GM21447 (cell line): ENCODE measurements around the gene LYPLAL1.
"Not testable (repeated sequence)": the region's sequence is repeated elsewhere in the genome, so short reads cannot be mapped to it uniquely, and the experiment has no call there.

Experiments used
- ATAC-seq: cut with Tn5 transposase; IDR thresholded peaks from one replicate; pipeline ENCODE4 v1.9.1; 2021; ENCODE audit not compliant: unreplicated experiment

LYPLAL1 gene

GRCh38 chr1:219161371-219161770 is 12.3 kb upstream of the LYPLAL1 start:
- ATAC-seq: no peak

- ATAC-seq: no peak
Observed at GRCh38 chr1:219163401-219163954, 10.2 kb upstream of the LYPLAL1 start.

- ATAC-seq: no peak
Observed at GRCh38 chr1:219171192-219171935, 2.3 kb upstream of the LYPLAL1 start.

DNA sequence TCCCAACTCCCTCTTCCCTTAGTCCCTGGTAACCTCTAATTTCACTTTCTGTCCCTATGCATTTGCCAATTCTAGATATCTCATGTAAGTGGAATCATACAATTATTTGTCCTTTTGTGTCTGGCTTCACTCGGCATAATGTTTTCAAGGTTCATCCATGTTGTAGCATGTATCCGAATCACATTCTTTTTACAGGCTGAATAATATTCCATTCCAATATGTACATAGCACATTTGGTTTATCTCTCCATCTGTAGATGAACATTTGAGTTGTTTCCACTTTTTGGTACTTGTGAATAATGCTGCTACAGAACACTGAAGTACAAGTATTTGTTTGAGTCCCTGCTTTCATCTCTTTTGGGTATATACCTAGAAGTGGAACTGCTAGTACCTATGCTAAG is 857 bp upstream of the LYPLAL1 start:
- ATAC-seq: no peak

DNA sequence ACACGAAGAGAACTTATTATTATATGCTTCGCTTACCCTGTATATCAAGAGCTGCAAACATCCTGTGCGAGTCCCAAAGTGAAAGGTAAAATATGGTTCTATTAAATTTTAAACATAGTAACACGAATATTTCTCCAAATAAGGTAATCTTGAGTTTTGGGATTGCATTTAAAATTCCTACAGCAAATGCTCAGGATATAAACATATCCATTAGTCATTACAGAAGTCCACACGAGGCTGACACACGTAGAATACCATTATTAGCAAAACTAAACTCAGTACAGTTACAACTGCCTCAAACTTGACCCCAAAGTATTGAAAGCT is 282 bp upstream of the LYPLAL1 start:
- ATAC-seq: no peak

DNA sequence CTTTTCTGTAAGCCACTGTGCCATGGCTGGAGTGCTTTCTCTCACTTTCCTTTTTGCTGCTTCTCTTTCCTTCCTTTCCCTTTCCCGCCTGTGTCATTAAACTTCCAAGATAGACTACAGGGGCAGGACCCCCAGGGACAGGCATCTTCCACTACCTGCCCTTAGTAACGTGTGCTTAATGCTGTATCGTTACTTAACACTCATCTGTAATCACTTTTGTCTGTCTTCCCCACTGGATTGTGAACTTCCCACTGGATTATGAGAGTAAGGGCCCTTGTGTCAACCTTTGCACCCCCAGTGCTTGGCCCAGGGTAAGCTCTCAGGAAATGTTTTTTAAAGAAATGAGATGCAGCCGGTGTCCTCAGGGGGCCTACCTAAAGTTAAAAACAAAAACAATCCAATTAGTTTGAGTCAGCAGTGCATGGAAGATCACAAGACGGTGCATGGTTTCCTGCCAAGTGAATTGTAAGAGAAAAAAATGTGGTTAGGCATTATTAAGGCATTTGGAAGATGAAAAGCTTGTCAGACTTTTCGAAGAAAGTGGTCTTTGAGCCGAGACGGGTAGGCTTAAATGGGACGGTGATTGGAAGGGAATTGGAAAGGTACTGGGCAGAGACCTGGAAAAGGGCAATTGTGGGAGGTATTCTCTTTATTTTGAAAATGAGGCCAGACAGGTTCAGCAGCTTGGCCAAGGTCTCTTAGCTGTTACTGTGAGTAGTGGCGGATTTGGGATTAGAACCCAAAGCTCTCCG is 958 bp downstream of the LYPLAL1 start:
- ATAC-seq: peak; percentile 46

GRCh38 chr1:219175212-219175564 is 1.5 kb downstream of the LYPLAL1 start:
- peak; percentile 10 for ATAC-seq

GRCh38 chr1:219176168-219176567 is 2.5 kb downstream of the LYPLAL1 start:
- no peak for ATAC-seq

GRCh38 chr1:219177363-219177762 is 3.7 kb downstream of the LYPLAL1 start:
- ATAC-seq: peak; percentile 34

DNA sequence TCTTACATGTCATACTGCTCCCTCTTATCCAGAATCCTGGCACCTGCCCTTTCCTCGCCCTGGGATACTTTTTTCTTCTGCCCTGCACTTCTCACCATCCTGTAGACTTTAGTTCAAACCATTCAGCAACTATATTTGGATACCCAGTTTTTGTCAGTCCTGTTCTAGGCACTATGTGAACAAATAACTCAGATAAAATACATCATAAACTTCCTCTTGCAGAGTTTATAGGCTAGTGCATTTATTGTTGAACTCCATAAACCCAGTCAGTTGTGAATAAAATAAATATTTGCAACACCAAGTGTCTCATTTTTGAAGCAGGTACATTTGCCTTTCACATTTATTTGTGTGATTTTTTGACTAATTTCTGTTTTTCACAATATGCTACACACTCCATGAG is 4.3 kb downstream of the LYPLAL1 start:
- no peak for ATAC-seq

DNA sequence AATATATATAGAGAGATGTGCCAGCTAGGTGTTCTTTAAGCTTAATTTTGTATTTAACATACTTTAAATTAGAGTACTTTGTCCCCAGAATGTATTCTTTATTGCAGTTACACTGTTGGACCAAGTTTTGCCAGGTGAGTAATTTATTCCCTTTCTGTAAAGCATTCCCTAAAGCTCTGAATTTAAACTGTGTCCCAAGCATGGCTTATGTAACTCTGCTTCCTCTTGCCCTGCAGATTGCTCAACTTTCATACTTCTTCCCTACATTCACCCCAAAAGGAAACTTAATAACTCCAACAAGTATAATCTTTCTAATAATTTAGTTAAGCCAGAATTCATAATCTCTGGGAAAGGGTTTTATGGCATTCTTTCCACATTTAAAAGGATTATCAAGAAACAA is 5.6 kb downstream of the LYPLAL1 start:
- ATAC-seq: no peak

GRCh38 chr1:219184337-219184736 is 10.7 kb downstream of the LYPLAL1 start:
- ATAC-seq: no peak

DNA sequence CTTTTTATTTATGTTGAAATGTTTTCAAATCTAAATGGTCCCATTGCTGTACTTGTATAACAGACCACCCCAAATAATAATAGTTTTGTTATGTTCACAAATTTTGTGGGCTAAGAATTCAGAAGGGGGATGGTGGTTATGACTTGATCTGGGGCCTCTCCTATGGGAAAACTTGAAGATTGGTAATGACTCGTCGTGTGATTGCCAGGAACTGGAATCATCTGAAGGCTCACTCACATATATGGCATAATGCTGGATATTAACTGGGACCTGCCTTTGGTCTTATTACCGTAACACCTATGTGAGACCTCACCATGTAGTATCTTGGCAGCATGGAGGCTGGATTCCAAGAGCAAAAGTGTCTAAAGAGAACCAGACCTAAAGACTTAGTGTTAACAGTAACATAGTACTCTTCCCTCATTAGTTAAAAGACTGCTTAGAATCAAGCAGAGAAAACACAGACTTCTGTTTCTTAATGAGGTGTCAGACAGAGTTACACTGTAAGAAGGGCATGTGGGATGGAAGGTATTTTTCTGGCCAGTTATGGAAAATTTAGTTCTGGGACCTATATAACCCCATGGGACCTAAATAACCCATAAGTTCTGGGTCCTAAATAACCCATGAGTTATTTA is 11.9 kb downstream of the LYPLAL1 start:
- ATAC-seq: peak; percentile 22

GRCh38 chr1:219188331-219188803 is 14.7 kb downstream of the LYPLAL1 start:
- peak; percentile 51 for ATAC-seq

GRCh38 chr1:219189021-219189824 is 15.5 kb downstream of the LYPLAL1 start:
- ATAC-seq: peak; percentile 70

DNA sequence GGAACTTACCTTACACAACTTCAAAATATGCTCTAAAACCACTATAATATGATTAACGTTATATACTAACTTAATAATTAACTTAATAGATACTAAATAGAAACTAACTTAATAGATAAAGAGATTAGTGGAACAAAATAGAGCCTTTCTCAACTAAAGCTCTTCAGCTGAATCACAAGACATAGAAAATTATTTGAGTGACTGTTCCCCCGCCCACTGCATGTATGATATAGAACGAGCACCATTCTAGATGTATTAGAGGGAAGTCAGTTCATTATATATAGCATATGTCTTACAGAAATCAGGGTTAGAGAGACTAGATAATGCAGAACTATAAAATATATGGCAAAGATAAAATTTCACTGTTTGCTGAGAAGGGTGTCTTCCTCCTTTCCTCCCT is 16.3 kb downstream of the LYPLAL1 start:
- ATAC-seq: no peak

DNA sequence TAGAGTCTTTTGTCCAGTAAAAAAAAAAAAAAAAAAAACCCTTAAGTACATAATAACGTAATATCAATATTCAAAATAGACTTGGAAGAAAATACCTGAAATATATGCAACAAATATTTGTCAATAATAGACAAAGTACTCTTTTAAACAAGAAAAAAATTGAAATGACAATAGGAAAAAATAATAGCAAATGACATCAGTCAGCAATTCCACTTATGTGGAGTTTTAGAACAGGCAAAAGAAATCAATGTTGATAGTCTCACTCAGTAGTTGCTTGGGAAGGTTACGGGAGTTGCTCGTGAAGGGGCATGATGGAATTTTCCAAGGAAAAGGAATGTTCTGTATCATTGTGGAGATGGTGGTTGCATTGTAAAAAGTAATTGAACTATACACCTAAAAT is 16.9 kb downstream of the LYPLAL1 start:
- ATAC-seq: no peak

- not testable (repeated sequence) for ATAC-seq
Observed at GRCh38 chr1:219195833-219196232, 22.2 kb downstream of the LYPLAL1 start.

GRCh38 chr1:219201656-219202055 is 28.0 kb downstream of the LYPLAL1 start:
- ATAC-seq: no peak

DNA sequence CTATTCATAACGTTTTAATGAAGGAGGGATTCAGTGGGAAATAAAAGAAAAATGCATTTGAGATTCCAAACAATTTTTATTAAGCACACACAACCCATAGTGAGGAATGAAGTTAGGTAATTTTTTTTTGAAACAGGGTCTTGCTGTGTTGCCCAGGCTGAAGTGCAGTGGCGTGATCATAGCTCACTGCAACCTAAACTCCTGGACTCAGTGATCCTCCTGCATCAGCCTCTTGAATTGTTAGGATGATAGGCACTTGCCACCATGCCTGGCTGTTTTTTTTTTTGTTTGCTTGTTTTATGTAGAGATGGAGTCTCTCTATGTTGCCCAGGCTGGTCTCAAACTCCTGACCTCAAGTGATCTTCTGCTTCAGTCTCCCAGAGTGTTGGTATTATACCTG is 28.9 kb downstream of the LYPLAL1 start:
- no peak for ATAC-seq

DNA sequence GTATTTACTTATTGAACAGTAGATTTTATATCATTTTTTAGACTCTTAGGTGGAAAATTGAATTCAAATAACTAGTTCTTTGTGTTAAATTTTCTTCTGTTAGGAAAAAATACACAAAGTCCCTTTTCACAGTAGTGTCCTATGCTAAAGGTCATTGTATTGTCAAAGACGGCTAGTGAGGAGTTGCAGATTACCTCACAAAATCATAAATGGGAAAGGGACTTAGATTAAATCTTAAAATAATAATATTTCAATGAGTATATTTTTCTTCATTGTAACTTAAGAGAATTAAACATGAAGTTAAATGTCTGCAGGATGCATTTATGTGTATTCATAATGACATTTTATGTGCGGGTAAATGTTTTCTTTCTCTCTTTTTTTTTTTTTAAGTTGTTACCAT is 32.7 kb downstream of the LYPLAL1 start:
- no peak for ATAC-seq
